Rectal smooth muscle tissue (tissue), 1 donor: ENCODE results near the gene SLC6A18.
"Not testable (repeated sequence)": the region's sequence is repeated elsewhere in the genome, so short reads cannot be mapped to it uniquely, and the experiment has no call there.

Experiments
- H3K27ac ChIP-seq: one replicate; pipeline ENCODE4 v1.7.0; 2013; ENCODE audit warnings: low read depth, low read length, inconsistent platforms
- H3K27me3 ChIP-seq: one replicate; pipeline ENCODE4 v1.7.0; 2013; ENCODE audit warnings: low read length; ENCODE audit not compliant: control insufficient read depth, insufficient read depth
- H3K36me3 ChIP-seq: one replicate; pipeline ENCODE4 v1.7.0; 2013; ENCODE audit warnings: low read length; ENCODE audit not compliant: control insufficient read depth, insufficient read depth
- H3K4me1 ChIP-seq: one replicate; pipeline ENCODE4 v1.7.0; 2013; ENCODE audit warnings: low read length; ENCODE audit not compliant: control insufficient read depth, insufficient read depth
- H3K4me3 ChIP-seq: one replicate; pipeline ENCODE4 v1.7.0; 2013; ENCODE audit warnings: low read length
- H3K9ac ChIP-seq: one replicate; pipeline ENCODE4 v1.7.0; 2013; ENCODE audit warnings: low read length

The SLC6A18 gene

DNA sequence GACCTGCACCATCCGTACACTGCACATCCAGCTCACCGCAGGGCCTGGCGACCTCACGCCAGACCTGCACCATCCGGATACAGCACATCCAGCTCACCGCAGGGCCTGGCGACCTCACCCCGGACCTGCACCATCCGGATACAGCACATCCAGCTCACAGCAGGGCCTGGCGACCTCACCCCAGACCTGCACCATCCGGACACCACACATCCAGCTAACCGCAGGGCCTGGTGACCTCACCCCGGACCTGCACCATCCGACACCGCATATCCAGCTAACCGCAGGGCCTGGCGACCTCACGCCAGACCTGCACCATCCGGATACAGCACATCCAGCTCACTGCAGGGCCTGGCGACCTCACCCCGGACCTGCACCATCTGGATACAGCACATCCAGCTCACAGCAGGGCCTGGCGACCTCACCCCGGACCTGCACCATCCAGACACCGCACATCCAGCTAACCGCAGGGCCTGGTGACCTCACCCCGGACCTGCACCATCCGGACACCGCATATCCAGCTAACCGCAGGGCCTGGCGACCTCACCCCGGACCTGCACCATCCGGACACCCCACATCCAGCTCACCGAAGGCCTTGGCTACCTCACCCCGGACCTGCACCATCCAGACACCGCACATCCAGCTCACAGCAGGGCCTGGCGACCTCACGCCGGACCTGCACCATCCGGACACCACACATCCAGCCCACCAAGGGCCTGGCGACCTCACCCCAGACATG, 58.0 kb downstream of the SLC6A18 start:
- H3K4me3 ChIP-seq, H3K9ac ChIP-seq, H3K4me1 ChIP-seq, H3K36me3 ChIP-seq, H3K27me3 ChIP-seq, H3K27ac ChIP-seq: not testable (repeated sequence)

DNA sequence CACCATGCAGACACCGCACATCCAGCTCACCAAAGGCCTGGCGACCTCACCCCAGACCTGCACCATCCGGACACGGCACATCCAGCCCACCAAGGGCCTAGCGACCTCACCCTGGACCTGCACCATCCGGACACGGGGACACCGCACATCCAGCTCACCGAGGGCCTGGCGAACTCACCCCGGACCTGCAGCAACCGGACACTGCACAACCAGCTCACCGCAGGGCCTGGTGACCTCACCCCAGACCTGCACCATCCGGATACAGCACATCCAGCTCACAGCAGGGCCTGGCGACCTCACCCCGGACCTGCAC, 58.5 kb downstream of the SLC6A18 start:
- H3K36me3 ChIP-seq, H3K27ac ChIP-seq, H3K4me1 ChIP-seq, H3K4me3 ChIP-seq, H3K9ac ChIP-seq, H3K27me3 ChIP-seq: not testable (repeated sequence)

DNA sequence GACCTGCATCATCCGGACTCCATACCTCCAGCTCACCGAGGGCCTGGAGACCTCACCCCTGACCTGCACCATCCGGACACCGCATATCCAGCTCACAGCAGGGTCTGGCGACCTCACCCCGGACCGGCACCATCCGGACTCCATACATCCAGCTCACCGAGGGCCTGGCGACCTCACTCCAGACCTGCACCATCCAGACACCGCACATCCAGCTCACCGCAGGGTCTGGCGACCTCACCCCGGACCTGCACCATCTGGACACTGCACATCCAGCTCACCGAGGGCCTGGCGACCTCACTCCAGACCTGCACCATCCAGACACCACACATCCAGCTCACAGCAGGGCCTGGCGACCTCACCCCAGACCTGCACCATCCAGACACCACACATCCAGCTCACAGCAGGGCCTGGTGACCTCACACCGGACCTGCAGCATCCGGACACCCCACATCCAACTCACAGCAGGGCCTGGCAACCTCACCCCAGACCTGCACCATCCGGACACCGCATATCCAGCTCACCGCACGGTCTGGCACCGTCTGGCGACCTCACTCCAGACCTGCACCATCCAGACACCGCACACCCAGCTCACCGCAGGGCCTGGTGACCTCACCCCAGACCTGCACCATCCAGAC, 59.3 kb downstream of the SLC6A18 start:
- H3K27ac ChIP-seq, H3K4me1 ChIP-seq, H3K9ac ChIP-seq, H3K36me3 ChIP-seq, H3K27me3 ChIP-seq, H3K4me3 ChIP-seq: not testable (repeated sequence)

DNA sequence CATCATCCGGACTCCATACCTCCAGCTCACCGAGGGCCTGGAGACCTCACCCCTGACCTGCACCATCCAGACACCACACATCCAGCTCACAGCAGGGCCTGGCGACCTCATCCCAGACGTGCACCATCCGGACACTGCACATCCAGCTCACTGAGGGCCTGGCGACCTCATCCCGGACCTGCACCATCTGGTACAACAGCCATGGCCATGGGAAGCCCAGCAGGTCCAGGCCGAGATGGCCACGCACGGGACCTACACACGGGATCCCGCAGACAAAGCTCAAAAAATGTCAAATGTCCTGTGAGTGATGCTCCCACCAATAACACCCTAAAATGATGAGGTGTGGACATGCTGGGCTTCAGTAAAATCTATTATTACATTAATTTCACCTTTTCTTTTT, 60.0 kb downstream of the SLC6A18 start:
- Histone ChIP-seq H3K27me3 (no peaks in the 10 kb centered on the region), H3K4me3 (no peak overlapping the region), H3K4me1 (no peaks in the 10 kb centered on the region), H3K9ac (no peak overlapping the region), H3K36me3 (no peaks in the 10 kb centered on the region), H3K27ac (no peak overlapping the region)

GRCh38 chr5:1285883-1286291, 60.7 kb downstream of the SLC6A18 start:
- Histone ChIP-seq H3K36me3 (no peaks in the 10 kb centered on the region), H3K4me3 (no peak overlapping the region), H3K27me3 (no peaks in the 10 kb centered on the region), H3K9ac (no peak overlapping the region), H3K4me1 (no peaks in the 10 kb centered on the region), H3K27ac (no peak overlapping the region)

GRCh38 chr5:1288439-1289335, 63.5 kb downstream of the SLC6A18 start:
- H3K36me3 ChIP-seq: no peaks in the 10 kb centered on the region
- H3K27me3 ChIP-seq: peaks cover under 1% of the 10 kb centered on the region
- no peaks in the 10 kb centered on the region for H3K4me1 ChIP-seq
- no peak overlapping the region for H3K4me3 ChIP-seq
- no peak overlapping the region for H3K27ac ChIP-seq
- no peak overlapping the region for H3K9ac ChIP-seq

GRCh38 chr5:1289559-1289958, 64.4 kb downstream of the SLC6A18 start:
- not testable (repeated sequence) for H3K27me3 ChIP-seq, H3K27ac ChIP-seq, H3K4me3 ChIP-seq, H3K36me3 ChIP-seq, H3K4me1 ChIP-seq, H3K9ac ChIP-seq

GRCh38 chr5:1290956-1291355, 65.8 kb downstream of the SLC6A18 start:
- H3K36me3 ChIP-seq, H3K9ac ChIP-seq, H3K27me3 ChIP-seq, H3K27ac ChIP-seq, H3K4me1 ChIP-seq, H3K4me3 ChIP-seq: not testable (repeated sequence)

- Histone ChIP-seq H3K9ac (no peak overlapping the region), H3K36me3 (no peaks in the 10 kb centered on the region), H3K27ac (no peak overlapping the region), H3K27me3 (peaks cover 4% of the 10 kb centered on the region), H3K4me3 (no peak overlapping the region), H3K4me1 (no peaks in the 10 kb centered on the region)
Observed at GRCh38 chr5:1291611-1292080, 66.5 kb downstream of the SLC6A18 start.

DNA sequence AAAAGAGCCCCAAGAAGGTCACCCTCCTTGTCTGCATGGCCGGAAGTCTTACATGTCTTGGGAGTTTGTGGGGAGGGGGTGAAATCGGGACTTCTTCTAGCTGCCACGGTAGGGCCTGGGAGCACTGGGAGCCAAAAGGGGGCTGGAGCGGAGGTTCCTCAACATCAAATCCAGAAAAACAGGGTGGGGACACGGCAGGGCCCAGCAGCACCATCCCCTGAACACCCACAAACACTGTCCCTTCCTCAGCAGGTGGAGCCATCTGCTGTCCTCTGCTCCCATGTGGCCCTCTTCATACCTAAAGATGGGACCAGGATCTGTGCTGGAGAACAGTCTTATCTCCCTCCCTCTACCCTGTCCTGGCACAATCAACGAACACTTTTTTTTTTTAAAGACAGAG, 67.0 kb downstream of the SLC6A18 start:
- Histone ChIP-seq H3K4me1 (no peaks in the 10 kb centered on the region), H3K27me3 (peaks cover 4% of the 10 kb centered on the region), H3K4me3 (no peak overlapping the region), H3K36me3 (no peaks in the 10 kb centered on the region), H3K27ac (no peak overlapping the region), H3K9ac (no peak overlapping the region)

GRCh38 chr5:1292846-1293415, 67.8 kb downstream of the SLC6A18 start:
- H3K4me1 ChIP-seq: no peaks in the 10 kb centered on the region
- H3K27me3 ChIP-seq: peaks cover 4% of the 10 kb centered on the region
- no peak overlapping the region for H3K27ac ChIP-seq
- no peak overlapping the region for H3K4me3 ChIP-seq
- H3K36me3 ChIP-seq: no peaks in the 10 kb centered on the region
- H3K9ac ChIP-seq: no peak overlapping the region

DNA sequence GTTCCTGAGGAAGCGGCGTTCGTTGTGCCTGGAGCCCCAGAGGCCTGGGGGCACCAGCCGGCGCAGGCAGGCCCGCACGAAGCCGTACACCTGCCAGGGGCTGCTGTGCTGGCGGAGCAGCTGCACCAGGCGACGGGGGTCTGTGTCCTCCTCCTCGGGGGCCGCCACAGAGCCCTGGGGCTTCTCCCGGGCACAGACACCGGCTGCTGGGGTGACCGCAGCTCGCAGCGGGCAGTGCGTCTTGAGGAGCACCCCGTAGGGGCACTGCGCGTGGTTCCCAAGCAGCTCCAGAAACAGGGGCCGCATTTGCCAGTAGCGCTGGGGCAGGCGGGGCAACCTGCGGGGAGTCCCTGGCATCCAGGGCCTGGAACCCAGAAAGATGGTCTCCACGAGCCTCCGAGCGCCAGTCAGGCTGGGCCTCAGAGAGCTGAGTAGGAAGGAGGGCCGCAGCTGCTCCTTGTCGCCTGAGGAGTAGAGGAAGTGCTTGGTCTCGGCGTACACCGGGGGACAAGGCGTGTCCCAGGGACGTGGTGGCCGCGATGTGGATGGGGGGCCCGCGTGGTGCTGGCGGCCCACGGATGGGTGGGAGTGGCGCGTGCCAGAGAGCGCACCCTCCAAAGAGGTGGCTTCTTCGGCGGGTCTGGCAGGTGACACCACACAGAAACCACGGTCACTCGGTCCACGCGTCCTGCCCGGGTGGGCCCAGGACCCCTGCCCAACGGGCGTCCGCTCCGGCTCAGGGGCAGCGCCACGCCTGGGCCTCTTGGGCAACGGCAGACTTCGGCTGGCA, 68.4 kb downstream of the SLC6A18 start:
- Histone ChIP-seq H3K27ac (no peak overlapping the region), H3K27me3 (peaks cover 4% of the 10 kb centered on the region), H3K4me3 (no peak overlapping the region), H3K36me3 (no peaks in the 10 kb centered on the region), H3K4me1 (no peaks in the 10 kb centered on the region), H3K9ac (no peak overlapping the region)
